B cell (primary cell): ENCODE results near the gene MINPP1.
"Not testable (repeated sequence)": the region's sequence is repeated elsewhere in the genome, so short reads cannot be mapped to it uniquely, and the experiment has no call there.

ENCODE experiments used
- CTCF ChIP-seq: fragments of 200-600 bp; IDR thresholded peaks from one replicate; pipeline ENCODE4 v1.8.0; 2022; ENCODE audit warnings: antibody characterized with exemption, mild to moderate bottlenecking
- EZH2 ChIP-seq: IDR thresholded peaks from 2 replicates; pipeline ENCODE4 v1.6.1; 2012; ENCODE audit warnings: borderline replicate concordance, low read depth, mild to moderate bottlenecking, moderate library complexity, low read length; ENCODE audit not compliant: insufficient read depth, poor library complexity, severe bottlenecking

- not testable (repeated sequence) for TF ChIP-seq CTCF, EZH2
Observed at GRCh38 chr10:87456586-87457220, 48.0 kb upstream of the MINPP1 start.
